Skin of body (tissue), 2 donors: ENCODE measurements around the gene KATNAL1. TPM values are rescaled to one million over a fixed set of nuclear protein-coding genes. Genes with fewer than 3 reads are reported as not detected.
A peak's percentile ranks its signal among the peaks of the same experiment; 100 is the strongest.

Experiments
- DNase-seq: peaks from one replicate; lab custom pipeline; 2025; lab: John Stamatoyannopoulos, UW
- total RNA-seq: library from RNA; depleted of rRNA; stranded (reverse); fragments of >200 nt; gene quantifications from one replicate; pipeline ENCODE4 v1.2.3, GENCODE V29; 2014

Gene KATNAL1
- 20.4 TPM for total RNA-seq

DNA sequence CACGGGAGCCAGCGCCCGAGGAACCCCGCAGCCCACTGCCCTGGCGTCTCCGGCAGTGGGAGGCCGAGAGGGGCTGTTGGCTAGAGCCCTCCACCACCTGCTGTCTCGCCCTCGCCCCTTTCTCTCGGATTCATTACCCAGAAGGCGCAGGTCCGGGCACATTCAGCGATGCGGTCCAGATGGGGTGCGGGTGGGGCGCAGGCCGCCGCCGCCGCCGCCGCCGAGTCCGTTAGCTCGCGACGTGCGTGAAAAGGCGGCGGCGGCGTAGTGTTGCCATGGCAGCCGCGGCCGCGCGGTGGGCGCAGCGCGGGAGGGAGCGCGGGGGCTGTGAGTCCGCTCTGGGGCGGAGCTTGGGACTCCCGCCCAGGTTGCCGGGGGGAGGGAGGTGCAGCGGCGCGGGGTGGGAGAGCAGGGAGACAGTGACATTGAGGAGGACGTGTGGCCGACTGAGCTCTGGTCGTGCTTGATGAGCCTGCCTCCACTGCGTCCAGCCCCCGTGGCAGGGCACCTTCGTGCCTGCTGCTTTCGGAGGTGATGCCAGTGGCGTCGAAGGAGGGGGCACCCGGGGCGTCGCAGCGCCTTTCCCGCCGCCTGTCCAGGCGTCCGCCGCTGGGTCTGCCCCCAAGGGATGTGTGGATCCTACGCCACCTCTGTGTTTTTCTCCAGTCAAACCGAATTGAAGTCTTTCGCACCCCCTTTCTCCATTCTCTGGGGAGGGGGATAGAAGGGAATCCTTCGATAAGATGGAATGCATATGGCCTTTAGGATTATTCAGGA, at the start of gene KATNAL1:
KATNAL1 (minus strand) TSS at position 358 of the 777 bp plus-strand sequence. CDS start 23,774 bp downstream, outside the sequence.
- peak; percentile 75 for DNase-seq

DNA sequence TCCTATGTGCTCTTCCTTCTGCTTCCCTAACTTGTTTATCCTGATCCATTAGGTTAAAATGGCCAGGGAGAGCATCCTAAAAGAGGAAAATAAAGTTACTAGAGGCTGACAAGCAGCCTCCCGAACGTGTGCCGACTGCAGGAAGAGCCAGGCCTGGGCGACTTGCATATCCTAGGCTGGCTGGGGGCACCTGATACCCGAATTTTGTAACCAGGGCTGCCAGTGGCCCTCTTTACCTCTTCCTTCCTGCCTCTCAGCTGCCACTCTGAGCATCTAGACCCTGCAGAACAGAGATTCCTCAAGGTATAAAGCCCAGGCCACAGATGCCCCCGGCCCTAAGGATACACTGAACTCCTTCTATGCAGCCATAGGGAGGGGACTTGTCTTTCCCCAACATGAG, 48.5 kb upstream of the KATNAL1 start:
- no peak for DNase-seq

DNA sequence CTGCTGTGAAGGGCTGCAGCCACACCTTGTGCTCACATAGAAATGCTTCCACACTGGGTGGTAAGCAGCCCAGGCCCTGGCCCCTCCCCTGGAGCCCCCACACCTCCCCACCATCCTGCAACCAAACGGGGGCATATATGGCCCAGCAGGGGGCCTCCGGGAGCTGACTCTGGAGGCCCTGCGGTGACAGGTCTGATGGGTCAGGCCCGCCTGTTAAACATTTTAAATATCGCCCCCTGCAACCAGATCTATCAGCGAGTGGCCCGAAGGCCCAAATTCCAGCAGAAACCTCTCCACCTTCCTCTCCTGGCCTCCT, 48.0 kb upstream of the KATNAL1 start:
- DNase-seq = no peak

DNA sequence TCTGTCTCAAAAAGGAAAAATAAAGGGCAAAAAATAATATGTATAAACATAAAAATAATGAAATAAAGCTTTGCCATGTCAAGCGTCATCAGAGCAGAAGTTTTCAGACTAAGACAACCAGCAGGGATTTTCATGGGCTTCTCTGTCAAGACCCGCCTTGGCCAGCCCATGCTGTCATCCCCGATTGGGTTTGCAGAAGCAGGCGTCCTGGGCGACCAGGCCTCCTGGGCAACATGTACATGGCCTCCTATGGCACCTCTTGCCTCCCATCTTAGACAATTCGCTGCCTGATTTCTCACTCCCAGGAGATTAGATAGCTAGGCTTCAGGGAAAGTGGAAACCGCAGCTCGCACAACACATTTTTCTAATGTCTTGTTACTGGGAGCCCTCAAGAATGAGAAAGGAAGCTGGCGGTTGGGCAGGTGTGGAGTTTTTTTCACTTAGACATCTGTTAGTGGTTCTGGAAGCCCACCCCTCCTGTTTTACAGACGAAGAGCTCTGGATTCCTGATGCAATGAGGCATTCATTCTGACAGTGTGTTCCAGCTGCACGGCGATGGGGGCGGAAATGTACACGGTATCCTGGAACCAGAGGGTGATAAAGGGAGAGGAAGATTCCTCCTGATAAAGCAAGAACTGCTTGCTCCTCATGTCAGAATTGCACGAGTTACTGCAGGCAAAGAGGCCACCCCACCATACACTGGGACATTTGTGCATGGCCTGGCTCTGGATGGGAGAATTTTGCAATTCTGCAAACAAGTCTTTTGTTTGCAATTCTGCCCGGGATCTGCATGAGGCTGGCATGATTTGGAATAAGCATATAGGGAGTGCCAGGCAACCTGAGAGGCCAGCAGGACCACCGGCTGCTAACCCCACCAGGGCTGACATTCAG, 47.4 kb upstream of the KATNAL1 start:
- DNase-seq = peak; percentile 18

DNA sequence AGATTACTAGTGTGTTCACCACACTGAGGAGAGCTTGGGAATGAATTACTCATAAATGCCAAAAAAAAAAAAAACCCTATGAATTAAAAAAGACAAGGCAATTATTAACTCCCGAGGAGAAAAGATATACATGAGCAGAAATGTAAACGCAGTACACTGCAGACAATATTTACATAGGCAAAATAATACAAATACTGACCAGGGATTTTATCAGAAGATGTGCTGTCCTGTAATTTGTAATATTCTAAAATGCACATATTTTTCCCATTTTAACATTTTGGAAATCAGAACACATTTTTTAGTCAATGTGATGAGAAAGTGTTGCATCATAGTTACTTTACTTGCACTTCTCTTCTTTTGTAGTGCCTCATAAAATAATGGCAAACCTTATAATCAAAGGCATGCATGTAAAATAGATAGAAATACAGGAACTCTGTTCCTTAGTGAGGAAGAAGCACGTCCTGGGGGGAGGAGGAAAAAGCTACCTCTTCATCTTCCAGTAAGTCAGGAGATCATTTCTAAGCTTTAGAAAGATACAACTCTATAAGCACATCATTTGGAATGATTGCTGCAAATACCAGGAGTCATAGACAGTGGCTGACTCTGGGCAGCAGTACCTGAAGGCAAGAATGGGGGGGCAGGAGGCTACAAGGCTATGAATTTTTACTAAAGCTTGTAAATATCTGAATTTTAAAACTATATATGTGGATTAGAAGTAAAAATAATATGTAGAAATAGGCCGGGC, 46.3 kb upstream of the KATNAL1 start:
- DNase-seq = no peak

DNA sequence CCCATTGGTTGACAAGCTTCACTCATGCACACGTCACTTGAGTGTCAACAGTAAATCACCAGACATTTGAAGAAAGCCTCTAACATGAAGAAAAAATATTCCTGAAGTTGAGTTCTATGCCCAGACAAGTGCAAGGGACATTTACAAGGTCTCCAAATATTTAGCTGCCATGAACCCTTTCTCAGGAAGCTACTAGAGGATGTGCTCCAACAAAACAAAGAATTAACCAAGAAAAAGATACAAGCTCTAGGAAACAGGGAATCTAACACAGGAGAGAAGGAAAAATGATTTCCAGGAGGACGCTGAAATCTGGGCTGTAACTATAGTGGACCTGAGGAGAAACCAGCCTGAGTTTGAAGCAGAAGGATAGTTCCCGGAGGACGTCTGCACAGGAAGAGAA, 45.7 kb upstream of the KATNAL1 start:
- no peak for DNase-seq

DNA sequence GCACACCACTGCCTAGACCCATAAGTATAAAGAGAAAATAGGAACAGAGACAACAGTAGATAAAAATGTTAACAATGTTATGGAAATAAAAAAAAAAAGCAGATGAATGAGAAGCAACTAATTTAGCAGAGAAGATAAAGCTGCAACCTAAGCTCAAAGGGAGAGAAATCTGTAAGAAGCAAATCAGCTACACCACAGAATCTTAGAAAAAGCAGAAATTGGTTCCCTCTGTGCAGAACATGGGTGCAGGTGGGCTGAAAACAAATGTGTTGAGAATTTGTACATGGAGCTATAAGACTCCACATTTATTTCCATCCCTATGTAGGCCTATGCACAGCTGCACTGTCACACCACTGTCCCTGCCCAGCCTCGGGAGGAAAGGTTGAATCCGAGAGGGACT, 44.8 kb upstream of the KATNAL1 start:
- DNase-seq = no peak

DNA sequence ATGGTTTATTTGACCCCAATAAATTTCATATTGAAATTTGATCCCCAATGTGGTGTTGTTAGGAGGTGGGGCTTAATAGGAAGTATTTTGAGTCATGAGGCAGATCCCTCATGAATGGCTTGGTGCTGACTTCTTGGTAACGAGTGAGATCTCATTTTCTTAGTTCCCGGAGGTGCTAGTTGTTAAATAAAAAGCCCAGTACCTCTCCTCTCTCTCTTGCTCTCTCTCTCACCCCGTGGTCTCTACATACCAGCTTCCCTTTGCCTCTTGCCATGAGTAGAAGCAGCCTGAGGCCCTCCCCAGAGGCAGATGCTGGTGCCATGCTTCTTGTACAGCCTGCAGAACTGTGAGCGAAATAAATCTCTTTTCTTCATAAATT, 39.4 kb upstream of the KATNAL1 start:
- DNase-seq = no peak

DNA sequence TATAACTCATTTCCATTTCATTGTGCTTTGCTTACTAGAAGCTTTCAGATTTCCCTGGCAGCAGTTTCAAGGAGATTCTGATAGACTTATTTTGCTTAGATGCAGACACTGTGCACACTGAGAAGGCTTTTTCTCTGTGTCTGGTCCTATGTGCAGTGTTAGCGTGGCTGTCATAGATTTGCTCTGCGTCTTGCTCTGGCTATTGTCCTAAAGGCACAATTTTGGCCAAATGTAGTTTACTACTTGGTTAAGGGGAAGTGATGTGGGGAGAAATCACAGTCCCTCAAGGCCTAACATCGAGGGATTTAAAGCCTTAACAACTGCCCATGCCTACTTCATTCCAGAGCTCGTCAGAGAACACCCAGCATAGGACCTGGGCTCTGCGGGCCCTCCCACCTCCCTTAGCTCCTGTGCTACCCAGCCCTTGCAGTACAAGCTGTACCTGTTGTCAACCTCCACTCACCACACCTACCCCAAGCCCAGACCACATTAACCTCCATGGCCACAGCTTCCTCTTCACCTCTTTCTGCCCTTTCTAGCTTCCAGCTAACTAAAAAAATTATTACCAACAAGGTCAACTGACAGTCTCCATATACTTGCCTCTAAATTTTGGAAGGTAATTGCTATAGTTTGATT, 38.9 kb upstream of the KATNAL1 start:
- DNase-seq = no peak

DNA sequence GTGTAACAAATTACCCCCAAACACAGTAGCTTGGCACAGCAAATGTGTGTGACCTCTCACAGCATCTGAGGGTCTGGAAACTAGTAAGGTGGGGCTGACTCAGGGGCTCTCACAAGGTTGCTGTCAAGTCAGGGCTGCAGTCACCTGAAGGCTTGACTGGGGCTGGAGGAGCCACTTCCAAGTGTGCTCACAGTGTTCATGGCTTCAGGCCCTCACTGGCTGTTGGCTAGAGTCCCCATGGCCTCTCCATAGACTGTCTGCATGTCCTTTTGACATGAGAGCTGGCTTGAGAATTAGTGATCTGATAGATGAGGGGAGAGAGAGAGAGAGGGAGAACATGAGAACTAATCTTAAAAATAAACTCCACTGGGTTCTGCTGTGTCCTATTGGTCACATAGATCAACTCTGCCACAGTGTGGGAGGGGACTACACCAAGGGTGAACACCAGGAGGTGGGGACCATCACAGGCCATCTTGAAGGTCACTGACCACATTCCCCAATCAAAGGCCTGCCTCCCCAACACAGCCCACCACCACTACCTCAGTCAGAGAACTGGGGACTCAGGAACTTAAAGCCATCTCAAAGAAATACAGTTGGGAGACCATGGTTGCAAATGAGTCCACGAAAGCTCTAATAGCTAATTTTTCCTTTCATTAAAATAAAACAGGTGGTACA, 38.2 kb upstream of the KATNAL1 start:
- no peak for DNase-seq

DNA sequence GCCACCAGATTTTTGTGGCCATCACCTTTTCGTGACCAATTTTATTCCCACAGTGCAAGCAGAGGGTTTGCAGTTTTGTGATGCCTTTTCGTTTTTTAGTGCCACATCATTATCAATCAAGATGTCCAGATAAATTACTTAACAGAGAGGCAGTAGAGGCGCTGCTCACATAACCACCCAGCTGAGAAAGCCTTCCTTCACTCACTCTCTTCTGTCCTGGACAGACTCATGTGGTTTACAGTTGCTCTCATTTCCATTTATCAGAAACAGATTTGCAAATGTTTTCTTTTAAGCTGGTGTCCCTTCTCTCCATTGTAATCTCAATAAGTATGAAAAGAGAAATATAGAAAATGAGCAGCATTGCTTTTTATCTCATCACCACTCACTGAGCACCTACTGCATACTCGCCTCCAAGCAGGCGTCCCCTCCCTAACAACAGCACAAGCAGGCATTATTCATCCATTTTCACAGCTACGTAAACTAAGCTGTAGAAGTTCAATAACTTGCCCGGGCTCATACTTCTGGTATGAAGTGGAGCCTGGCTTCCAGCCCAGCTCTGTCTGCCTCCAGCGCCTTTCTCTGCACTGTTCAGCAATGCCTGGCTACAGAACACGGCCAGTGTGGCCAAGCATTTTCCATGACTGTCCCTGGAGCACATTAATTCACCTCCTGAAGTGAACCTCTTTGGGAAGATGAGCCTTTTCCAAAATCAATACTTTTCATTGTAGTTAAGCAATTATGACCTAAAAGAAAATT, 34.6 kb upstream of the KATNAL1 start:
- DNase-seq = peak; percentile 92

DNA sequence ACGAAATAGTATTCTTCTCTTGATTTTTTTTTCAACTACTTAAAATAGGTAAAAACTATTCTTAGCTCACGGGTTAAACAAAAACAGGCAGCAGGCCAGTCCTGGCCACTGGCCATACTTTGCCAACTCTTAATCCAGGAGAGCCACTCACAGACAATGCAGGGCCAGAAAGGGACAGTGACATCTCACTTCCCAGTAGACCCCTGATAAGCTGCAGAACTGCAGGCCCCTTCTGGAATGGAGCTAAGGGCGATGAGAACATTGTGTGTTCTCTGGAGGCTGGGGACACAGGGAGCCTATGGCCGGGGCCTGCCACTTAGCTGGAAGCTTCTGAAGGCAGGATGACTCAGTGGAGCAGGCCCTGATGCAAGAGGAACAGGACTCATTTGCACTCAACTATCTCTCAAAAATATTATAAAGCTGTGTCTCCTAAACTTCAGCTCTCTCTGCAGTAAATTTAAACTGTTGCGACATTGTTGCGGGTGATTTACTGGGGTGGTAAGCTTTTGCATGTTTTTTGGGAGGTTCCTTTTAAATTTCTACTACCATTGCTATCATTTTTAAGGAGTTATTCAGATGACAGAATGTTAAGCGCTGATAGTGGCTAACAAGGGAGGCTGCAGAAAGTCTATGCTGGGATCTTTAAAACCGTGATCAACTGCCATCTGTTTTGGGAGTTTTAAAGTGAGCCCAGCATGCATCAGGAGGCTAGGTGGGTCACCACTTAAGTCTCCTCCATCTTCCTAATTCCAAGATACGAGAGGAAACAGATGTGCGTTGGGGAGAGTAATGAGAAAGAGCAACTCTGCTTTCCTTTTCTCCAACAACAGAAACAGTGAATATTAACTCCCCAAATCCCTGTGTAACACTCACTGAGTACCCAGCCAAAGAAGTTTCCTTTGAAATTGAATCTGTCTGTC, 33.2 kb upstream of the KATNAL1 start:
- peak; percentile 87 for DNase-seq

DNA sequence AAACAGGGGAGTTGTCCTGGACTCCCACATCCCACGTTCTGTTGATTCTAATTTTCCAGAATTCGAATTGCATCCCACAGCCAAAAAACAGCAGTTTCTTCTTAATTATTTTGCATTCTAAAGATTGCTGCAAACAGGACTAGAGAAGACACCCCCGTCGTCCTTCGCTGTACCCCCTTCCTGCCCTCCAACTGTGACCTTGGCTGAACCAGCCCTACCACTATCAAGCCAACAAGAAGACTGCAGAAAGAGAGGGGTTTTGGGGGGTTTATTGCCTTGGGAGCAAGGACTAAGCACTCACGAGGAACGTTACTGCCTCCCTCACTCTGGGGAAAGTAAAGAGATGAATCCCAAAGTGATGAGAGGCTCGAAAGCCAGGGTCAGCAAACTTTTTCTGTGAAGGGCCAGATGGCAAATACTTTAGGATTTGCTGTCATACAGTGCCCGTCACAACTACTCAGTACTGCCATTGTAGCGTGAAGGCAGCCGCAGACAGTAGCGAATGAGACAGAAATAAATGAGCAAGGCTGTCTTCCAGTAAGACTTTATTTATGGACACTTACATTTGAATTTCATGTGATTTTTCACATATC, 32.5 kb upstream of the KATNAL1 start:
- no peak for DNase-seq

DNA sequence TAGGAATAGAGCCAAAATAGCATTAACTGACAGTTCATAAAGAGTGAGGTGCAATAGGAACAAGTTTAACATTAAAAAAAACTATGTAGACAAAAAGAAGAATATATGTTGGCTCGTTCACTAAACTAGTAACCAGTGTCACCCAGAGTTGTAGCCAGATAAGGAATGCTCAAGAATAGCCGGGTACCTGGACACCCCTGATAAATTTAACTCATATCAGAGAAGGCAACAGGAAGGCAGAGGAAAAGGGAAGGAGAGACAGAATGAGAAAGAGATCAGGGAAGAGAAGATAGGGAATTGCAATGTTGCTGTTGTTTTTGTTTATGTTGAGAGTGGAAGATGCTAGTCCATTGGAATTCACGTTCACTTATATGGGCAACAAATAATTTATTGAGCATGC, 31.6 kb upstream of the KATNAL1 start:
- DNase-seq = no peak

DNA sequence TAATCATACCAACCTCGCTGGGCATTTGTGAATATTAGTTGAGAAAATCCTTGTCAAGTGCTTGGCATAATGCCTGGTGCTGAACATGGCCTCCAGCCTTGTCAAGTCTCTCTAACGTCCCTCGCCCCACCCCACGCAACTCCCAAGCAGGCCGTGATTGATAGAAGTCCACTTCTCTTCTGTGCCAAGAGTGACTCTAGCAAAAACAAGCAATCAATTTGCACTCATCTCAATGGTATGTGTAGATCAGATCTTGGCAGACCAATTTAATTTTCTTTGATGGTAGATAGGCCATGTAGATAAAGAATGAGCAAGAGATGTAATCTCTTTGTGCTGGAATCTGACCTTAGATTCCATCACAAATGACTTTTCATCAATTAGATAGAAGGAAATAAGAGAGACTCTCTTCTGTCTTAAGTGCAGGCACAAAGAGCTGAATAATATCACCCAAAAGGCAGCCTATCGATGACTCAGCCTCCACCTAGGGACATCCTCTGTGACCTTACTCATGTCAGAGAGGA, 31.0 kb upstream of the KATNAL1 start:
- DNase-seq = peak; percentile 11

DNA sequence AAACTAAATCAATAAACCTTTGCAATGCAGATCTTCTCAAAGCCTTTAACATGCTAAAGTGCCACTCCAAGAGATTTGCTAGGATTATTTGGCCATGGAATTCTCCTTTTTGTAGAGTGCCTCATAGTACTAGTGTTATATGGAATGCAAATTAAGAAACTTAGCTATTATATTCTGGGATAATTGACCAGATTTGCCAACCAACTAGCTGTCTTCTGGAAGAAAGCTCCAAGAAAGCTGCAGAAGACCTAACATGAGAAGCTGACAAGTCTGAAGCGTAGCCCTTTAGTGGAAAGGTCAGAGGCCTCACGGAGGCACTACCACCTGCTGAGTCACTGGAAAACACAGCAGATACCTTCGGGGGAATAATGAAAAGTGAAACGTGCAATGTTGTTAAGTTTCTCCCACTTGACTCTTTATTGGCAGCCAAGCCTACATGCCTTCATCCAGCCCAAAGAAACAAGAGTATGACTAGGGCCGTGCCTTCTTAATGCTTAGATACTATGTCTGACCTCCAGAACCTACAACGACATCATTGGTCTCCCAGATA, 29.8 kb upstream of the KATNAL1 start:
- DNase-seq = no peak

DNA sequence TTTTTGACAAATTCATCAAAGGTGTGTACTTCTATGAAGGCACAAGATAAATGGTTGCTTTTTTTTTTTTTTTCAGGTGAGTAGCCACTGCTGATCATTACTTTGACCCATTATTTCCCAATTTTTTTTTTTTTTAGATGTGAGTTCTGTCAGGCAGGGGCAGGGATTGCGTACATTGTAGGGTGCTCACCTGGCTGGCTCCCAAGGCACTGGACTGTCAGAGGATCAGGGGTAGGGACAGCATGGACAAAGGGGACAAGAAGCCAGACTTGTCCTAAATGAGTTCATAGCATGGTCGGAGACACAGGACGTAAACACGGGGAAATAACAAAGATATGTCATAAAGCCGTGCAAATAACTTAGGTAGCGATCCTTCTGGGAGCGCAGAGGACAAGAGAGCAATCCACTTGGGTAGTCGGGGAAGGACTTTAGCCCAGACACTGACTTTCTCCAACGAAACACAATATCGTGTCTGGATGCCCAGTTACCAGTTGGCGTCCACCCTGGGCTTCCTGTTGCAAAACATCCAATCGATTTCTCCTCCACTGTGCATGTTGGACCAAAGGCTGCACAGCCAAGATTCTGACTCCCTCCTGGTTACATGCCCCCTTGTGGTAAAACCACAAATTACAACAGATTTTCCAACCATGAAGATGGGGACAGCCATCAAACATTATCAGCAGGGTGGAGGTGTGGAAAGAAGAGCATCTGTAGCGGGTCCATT, 27.5 kb upstream of the KATNAL1 start:
- no peak for DNase-seq

DNA sequence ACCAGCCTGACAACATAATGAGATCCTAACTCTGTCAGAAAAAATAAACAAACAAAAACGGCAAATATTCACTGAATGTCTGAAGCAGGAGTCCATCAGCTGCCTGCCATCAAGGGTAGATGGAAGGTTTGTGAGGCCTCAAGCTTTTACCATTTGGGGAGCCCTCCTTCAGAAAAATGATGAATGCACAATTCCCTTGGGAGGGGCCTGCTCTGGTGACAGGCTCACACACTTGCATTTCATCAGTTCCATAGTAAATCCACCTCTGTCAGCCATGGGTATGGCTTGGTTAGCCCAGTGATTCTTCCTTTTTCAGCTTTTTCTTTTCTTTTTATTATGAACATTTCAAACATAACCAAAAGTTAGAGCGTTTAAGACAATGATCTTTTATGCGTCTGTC, 26.3 kb upstream of the KATNAL1 start:
- DNase-seq = no peak
